HepG2 (cell line): ENCODE data around the gene INHBB. TPM values are rescaled to one million over a fixed set of nuclear protein-coding genes. Genes with fewer than 3 reads are reported as not detected.

Experiments
- ATAC-seq: fragments of 200-7000 bp; cut with Tn5 transposase; 3 replicates; pipeline ENCODE4 v1.9.1; 2020; ENCODE audit warnings: mild to moderate bottlenecking, moderate library complexity
- BruUV-seq: library from RNA; stranded (reverse); fragments of 400-500 nt; replicated peaks from 2 replicates; lab custom pipeline; 2021; lab: Mats Ljungman, UMichigan
- CTCF ChIA-PET: fragments of 300-600 bp; formaldehyde crosslinking; extraction: SDS; loops from one replicate; lab custom pipeline; 2021; ENCODE audit warnings: low total read pairs, inconsistent platforms, low intra/inter-chr PET ratio; lab: Yijun Ruan, JAX
- POLR2A ChIA-PET: fragments of 350-600 bp; sonication (Branson Sonifier 250); formaldehyde crosslinking; loops from one replicate; lab custom pipeline; 2020; ENCODE audit warnings: antibody characterized with exemption, inconsistent platforms; lab: Yijun Ruan, JAX
- DNase-seq: peaks from one replicate; pipeline ENCODE4 v3.0.0-alpha.2; 2015; ENCODE audit warnings: low spot score
- FAIRE-seq: peaks from 3 replicates; lab custom pipeline; 2011; peaks lifted over from hg19 to GRCh38; lab: Jason Lieb, UNC
- H2AFZ ChIP-seq: one replicate; pipeline ENCODE4 v1.6.1; 2011; ENCODE audit warnings: low read length, inconsistent platforms
- H3K27ac ChIP-seq: fragments of 300-600 bp; 3 replicates; pipeline ENCODE4 v1.8.0; 2011; ENCODE audit warnings: mixed run types, mild to moderate bottlenecking, mixed read lengths, low read length, inconsistent platforms; ENCODE audit not compliant: insufficient read depth; ENCODE audit errors: extremely low read length
- H3K27me3 ChIP-seq, 2 experiments: fragments of 200-600 bp in 1 of 2; 2 replicates in 1 of 2; 3 replicates in 1 of 2; pipeline versions ENCODE4 v1.6.0 to v1.8.0; 2011; ENCODE audit warnings: low read length in 2 of 2, mild to moderate bottlenecking in 2 of 2, moderate library complexity in 2 of 2, inconsistent platforms in 1 of 2; ENCODE audit not compliant: insufficient read depth in 2 of 2, control insufficient read depth in 1 of 2
- H3K36me3 ChIP-seq, 2 experiments: fragments of 200-600 bp in 1 of 2; replicated peaks in 1 of 2; 2 replicates in 1 of 2; 3 replicates in 1 of 2; pipeline versions ENCODE4 v1.5.1 to v1.8.0; 2011; ENCODE audit warnings: low read length in 2 of 2, inconsistent platforms in 1 of 2; ENCODE audit not compliant: insufficient read depth in 2 of 2, control insufficient read depth in 1 of 2
- H3K4me1 ChIP-seq: 2 replicates; pipeline ENCODE4 v1.5.1; 2012; ENCODE audit warnings: low read length, inconsistent platforms; ENCODE audit not compliant: insufficient read depth
- H3K4me2 ChIP-seq: 2 replicates; pipeline ENCODE4 v1.6.0; 2011; ENCODE audit warnings: low read depth, low read length, inconsistent platforms
- H3K4me3 ChIP-seq, 3 experiments: fragments of 200-600 bp in 1 of 3; sonication (generic), shearing (Covaris generic) in 1 of 3; replicated peaks in 1 of 3; 2 replicates each; pipeline ENCODE4 v1.5.1; 2011 to 2016; ENCODE audit warnings: low read length in 3 of 3, inconsistent platforms in 2 of 3, low read depth in 2 of 3, mild to moderate bottlenecking in 2 of 3, control low read depth in 1 of 3, mixed read lengths in 1 of 3; ENCODE audit not compliant: insufficient read depth in 1 of 3
- H3K79me2 ChIP-seq: one replicate; pipeline ENCODE4 v1.6.1; 2011; ENCODE audit warnings: low read length, inconsistent platforms; ENCODE audit not compliant: insufficient read depth
- H3K9ac ChIP-seq: 2 replicates; pipeline ENCODE4 v1.6.0; 2011; ENCODE audit warnings: mild to moderate bottlenecking, low read depth, low read length, inconsistent platforms; ENCODE audit not compliant: insufficient read depth
- H3K9me3 ChIP-seq: 2 replicates; pipeline ENCODE4 v1.5.1; 2012; ENCODE audit warnings: mild to moderate bottlenecking, low read length
- H4K20me1 ChIP-seq: 2 replicates; pipeline ENCODE4 v1.6.0; 2011; ENCODE audit warnings: inconsistent platforms, mild to moderate bottlenecking, low read length, moderate library complexity; ENCODE audit not compliant: insufficient read depth
- FOXM1 ChIP-seq: sonication (generic); formaldehyde crosslinking; IDR thresholded peaks from 2 replicates; pipeline ENCODE4 v1.5.0; 2020; ENCODE audit warnings: missing genetic modification reagents
- IRF2 ChIP-seq: IDR thresholded peaks from 2 replicates; pipeline ENCODE4 v1.6.1; 2018; ENCODE audit warnings: missing genetic modification reagents, missing compliant biosample characterization
- KDM5A ChIP-seq: fragments of 200-600 bp; sonication (generic); IDR thresholded peaks from 2 replicates; pipeline ENCODE4 v1.7.0; 2018; ENCODE audit warnings: antibody characterized with exemption, mild to moderate bottlenecking, low read length, borderline replicate concordance
- KLF12 ChIP-seq: sonication (generic); formaldehyde crosslinking; IDR thresholded peaks from 2 replicates; pipeline ENCODE4 v1.4.0; 2020; ENCODE audit warnings: missing genetic modification reagents, borderline replicate concordance
- MAFF ChIP-seq: IDR thresholded peaks from 2 replicates; pipeline ENCODE4 v1.6.1; 2011; ENCODE audit warnings: low read depth, low read length, improper control_type of control experiment
- MNT ChIP-seq: fragments of 450-650 bp; IDR thresholded peaks from 2 replicates; pipeline ENCODE4 v1.6.1; 2016
- PHB2 ChIP-seq: fragments of 450-650 bp; IDR thresholded peaks from 2 replicates; pipeline ENCODE4 v1.6.1; 2018; ENCODE audit not compliant: partially characterized antibody
- SPEN ChIP-seq: sonication (generic); formaldehyde crosslinking; IDR thresholded peaks from 2 replicates; pipeline ENCODE4 v1.5.1; 2020; ENCODE audit warnings: low read depth, mild to moderate bottlenecking, missing genetic modification reagents
- ZBTB34 ChIP-seq: sonication (generic); formaldehyde crosslinking; IDR thresholded peaks from 2 replicates; pipeline ENCODE4 v1.8.0; 2022; ENCODE audit warnings: mild to moderate bottlenecking, missing genetic modification reagents
- ZMAT5 ChIP-seq: sonication (generic); formaldehyde crosslinking; IDR thresholded peaks from 2 replicates; pipeline ENCODE4 v1.5.0; 2020; ENCODE audit warnings: mild to moderate bottlenecking, low read depth, missing genetic modification reagents, borderline replicate concordance
- ZNF652 ChIP-seq: IDR thresholded peaks from 2 replicates; pipeline ENCODE4 v1.6.1; 2016; ENCODE audit warnings: low read depth, borderline replicate concordance
- WGBS: methylation state at CpG from one replicate; pipeline ENCODE4 v1.1.6; 2017; ENCODE audit warnings: low lambda C conversion rate; 5-methylcytosine and 5-hydroxymethylcytosine counted together
- in situ Hi-C: cut with HindIII; loops from 2 replicates; pipeline ENCODE4 v1.10.0; 2017; ENCODE audit warnings: low pct_unique_long_range_greater_than_20kb; ENCODE audit not compliant: extremely low pct_ligation_motif_present
- intact Hi-C: fragments of 100-400 bp; cut with micrococcal nuclease; formaldehyde crosslinking; loops from one replicate; pipeline ENCODE4 v1.10.0; 2022; ENCODE audit not compliant: unreplicated experiment
- polyA plus RNA-seq, 8 experiments: library from polyadenylated mRNA; depleted of rRNA in 3 of 8; stranded (reverse) in 7 of 8; unstranded in 1 of 8; fragments of >200 nt; fragmentation: Illumina TruSeq in 4 of 8; extraction: Trizol in 4 of 8; gene quantifications; 2 replicates each; pipeline versions ENCODE4 v1.2.1 to v1.2.3, GENCODE V29; 2011 to 2016; ENCODE audit warnings: low read depth in 4 of 8, missing spikeins in 1 of 8, mixed read lengths in 1 of 8; ENCODE audit not compliant: insufficient read depth in 1 of 8
- total RNA-seq, 5 experiments: library from RNA; depleted of rRNA; stranded (reverse); fragments of >200 nt; fragmentation: Illumina TruSeq; extraction: Trizol; gene quantifications; 2 replicates each; pipeline ENCODE4 v1.2.3, GENCODE V29; 2016; ENCODE audit warnings: low read depth in 1 of 5
- TF ChIP-seq, protein P1 (sequence below), 2 experiments: fragments of 450-650 bp in 1 of 2; sonication (generic) in 1 of 2; formaldehyde crosslinking in 1 of 2; IDR thresholded peaks; 2 replicates each; pipeline versions ENCODE4 v1.6.1 to v1.8.0; 2016 to 2022; ENCODE audit warnings: antibody characterized with exemption in 1 of 2, mild to moderate bottlenecking in 1 of 2, missing genetic modification reagents in 1 of 2

INHBB gene
- total and polyA plus RNA-seq, 2 of the 13 experiments (the other 11 are each of a cell fraction or from before 2014, with no cell fraction given), result 0.20 to 1.7 TPM

DNA sequence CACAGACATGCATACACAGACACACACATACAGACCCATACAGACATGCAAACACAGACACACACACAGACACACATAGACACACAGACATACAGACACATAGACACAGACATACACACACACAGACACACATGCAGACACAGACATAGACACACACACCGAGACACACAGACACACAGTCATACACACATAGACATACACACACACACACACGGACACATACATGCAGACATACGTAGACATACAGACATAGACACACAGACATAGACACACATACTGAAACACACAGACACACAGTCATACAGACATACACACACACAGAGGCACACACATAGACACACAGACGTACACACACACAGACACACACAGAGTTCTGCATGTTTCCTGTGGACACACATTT is 26.9 kb downstream of the INHBB start:
- no peaks in the 10 kb centered on the region for H3K79me2 ChIP-seq
- no peaks in the 10 kb centered on the region for H4K20me1 ChIP-seq
- no peaks in the 10 kb centered on the region for H3K36me3 ChIP-seq
- no peak overlapping the region for H3K4me2 ChIP-seq
- H3K9me3 ChIP-seq, result no peaks in the 10 kb centered on the region
- peaks cover 8% of the 10 kb centered on the region for H3K4me1 ChIP-seq
- ChIA-PET CTCF (no interaction called here), POLR2A (no interaction called here)
- DNase-seq, result no peak
- no peak overlapping the region for H2AFZ ChIP-seq
- no peak for ATAC-seq
- WGBS, result 42% methylated on average over 4 of the region's 4 CpGs
- no peak overlapping the region for H3K9ac ChIP-seq
- no TSS peak for BruUV-seq
- peaks cover 10 to 67% of the 10 kb centered on the region in 2 experiments for H3K27me3 ChIP-seq
- in situ Hi-C loops, result no loop called here
- intact Hi-C loops, result no loop called here
- no peak overlapping the region for H3K4me3 ChIP-seq
- H3K27ac ChIP-seq, result no peak overlapping the region
- peak; percentile 12 for FAIRE-seq
- no peak for TF ChIP-seq ZBTB34 (CRISPR knock-in tag)
- TF ChIP-seq FOXM1 (CRISPR knock-in tag), result no peak
- TF ChIP-seq ZNF652 (CRISPR knock-in tag), result no peak
- no peak for TF ChIP-seq KLF12 (CRISPR knock-in tag)
- no peak for TF ChIP-seq IRF2
- TF ChIP-seq ZMAT5 (CRISPR knock-in tag), result no peak
- no peak for TF ChIP-seq MAFF
- TF ChIP-seq, protein P1, sequence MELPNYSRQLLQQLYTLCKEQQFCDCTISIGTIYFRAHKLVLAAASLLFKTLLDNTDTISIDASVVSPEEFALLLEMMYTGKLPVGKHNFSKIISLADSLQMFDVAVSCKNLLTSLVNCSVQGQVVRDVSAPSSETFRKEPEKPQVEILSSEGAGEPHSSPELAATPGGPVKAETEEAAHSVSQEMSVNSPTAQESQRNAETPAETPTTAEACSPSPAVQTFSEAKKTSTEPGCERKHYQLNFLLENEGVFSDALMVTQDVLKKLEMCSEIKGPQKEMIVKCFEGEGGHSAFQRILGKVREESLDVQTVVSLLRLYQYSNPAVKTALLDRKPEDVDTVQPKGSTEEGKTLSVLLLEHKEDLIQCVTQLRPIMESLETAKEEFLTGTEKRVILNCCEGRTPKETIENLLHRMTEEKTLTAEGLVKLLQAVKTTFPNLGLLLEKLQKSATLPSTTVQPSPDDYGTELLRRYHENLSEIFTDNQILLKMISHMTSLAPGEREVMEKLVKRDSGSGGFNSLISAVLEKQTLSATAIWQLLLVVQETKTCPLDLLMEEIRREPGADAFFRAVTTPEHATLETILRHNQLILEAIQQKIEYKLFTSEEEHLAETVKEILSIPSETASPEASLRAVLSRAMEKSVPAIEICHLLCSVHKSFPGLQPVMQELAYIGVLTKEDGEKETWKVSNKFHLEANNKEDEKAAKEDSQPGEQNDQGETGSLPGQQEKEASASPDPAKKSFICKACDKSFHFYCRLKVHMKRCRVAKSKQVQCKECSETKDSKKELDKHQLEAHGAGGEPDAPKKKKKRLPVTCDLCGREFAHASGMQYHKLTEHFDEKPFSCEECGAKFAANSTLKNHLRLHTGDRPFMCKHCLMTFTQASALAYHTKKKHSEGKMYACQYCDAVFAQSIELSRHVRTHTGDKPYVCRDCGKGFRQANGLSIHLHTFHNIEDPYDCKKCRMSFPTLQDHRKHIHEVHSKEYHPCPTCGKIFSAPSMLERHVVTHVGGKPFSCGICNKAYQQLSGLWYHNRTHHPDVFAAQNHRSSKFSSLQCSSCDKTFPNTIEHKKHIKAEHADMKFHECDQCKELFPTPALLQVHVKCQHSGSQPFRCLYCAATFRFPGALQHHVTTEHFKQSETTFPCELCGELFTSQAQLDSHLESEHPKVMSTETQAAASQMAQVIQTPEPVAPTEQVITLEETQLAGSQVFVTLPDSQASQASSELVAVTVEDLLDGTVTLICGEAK (IDR thresholded peaks at IDR 0.05), result peak; percentile 40; the same call in 1 of the 2 replicates
- TF ChIP-seq, protein P1 (CRISPR knock-in tag; IDR thresholded peaks at IDR 0.05), result no peak
- TF ChIP-seq MNT, result peak; percentile 14; the same call in 1 of the 2 replicates
- no peak for TF ChIP-seq KDM5A
- TF ChIP-seq PHB2, result peak; percentile 87
- no peak for TF ChIP-seq SPEN
